Kasumi-1 (cell line): Measurements from ENCODE around the gene GNAQ.
A peak's percentile ranks its signal among the peaks of the same experiment; 100 is the strongest.
"Not testable (repeated sequence)": the region's sequence is repeated elsewhere in the genome, so short reads cannot be mapped to it uniquely, and the experiment has no call there.

Experiments used
- DNase-seq, 2 experiments: peaks; one replicate each; lab custom pipeline; 2025; lab: John Stamatoyannopoulos, UW

The GNAQ gene

DNA sequence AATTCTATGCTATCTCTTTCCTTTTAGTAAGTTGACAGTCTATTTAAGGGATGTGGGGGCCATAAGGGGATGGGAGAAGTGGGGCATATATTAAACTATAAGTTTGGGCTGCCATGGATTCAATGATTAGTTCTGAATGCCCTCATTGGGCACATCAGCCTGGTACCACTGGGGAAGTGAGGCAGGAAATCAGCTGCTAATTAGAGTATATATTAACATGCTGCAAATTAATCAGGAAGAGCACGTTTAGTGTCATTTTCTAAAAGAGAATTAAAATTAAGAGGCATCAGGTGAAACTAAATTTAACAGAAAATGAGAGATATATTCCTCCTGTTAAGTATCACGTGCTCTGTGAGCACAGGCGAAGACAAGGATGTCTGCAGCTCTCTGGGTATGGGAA, 260.4 kb downstream of the GNAQ start:
- DNase-seq: no peak

DNA sequence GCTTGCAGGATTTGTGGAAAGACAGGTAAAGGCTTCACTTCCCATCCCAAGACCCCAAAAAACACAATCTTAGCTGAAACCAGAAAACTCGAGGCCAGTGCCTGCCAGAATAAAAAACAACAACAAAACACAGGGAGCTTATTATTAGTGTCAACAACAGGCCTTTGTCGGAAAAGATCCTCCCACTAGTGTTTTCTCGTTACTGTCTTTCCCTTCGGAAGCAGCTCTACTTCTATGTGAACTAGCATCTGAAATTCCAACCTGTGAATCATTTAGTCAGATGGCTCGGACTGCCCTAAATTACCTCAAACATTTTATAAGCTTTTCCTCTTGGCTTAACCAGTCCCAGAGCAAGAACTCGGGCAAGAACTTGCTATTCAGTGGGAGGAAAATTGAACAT, 261.3 kb downstream of the GNAQ start:
- DNase-seq: no peak

DNA sequence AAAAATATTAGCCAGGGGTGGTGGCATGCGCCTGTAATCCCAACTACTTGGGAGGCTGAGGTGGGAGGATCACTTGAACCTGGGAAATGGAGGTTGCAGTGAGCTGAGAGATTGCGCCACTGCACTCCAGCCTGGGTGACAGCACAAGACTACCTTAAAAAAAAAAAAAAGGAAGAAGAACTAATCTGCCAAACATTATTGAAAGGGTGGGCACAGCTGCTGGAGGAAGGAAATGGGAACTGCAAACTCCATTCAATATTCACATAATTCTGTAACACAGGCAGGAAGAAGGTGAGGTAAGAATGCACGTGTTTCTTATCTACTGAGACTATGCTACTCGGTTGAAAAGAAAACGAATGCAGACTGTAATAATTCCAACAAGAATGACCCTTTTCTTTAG, 262.4 kb downstream of the GNAQ start:
- DNase-seq: peak; percentile 74 to 82

DNA sequence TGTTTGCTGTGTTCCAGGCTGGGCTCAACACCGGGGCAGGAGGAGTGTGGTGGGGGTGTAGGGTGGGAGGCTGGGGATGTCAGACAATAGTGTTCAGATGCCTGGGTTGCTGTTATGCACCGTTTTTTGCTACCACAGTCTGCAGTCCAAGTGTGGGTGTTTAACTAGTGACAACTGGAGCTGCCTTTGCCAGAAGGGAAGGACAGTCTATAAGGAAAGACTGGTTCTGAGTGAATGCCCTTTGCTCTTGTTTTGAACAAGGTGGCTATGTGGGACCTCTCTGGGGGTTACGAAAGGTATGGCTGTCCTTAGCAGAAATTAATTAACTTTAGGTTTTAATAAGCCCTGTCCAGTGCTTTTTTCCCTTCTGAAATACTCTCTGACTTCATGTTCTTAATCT, 265.0 kb downstream of the GNAQ start:
- no peak for DNase-seq

DNA sequence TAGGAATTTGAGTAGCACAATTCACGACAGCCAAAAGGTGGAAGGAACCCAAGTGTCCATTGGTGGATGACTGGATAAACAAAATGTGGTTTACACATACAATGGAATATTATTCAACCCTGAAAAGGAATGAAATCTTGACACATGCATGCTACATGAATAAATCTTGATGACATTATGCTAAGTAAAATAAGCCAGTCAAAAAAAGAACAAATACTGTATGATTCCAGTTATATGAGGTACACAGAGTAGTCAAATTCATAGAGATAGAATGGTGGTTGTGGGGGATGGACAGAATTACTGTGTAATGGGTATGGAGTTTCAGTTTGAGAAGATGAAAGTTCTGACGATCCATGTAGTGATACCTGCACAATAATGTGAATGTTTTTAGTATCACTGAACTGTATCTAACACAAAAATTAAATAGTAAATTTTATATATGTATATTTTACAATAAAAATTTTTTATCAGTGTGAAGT, 265.8 kb downstream of the GNAQ start:
- no peak for DNase-seq

DNA sequence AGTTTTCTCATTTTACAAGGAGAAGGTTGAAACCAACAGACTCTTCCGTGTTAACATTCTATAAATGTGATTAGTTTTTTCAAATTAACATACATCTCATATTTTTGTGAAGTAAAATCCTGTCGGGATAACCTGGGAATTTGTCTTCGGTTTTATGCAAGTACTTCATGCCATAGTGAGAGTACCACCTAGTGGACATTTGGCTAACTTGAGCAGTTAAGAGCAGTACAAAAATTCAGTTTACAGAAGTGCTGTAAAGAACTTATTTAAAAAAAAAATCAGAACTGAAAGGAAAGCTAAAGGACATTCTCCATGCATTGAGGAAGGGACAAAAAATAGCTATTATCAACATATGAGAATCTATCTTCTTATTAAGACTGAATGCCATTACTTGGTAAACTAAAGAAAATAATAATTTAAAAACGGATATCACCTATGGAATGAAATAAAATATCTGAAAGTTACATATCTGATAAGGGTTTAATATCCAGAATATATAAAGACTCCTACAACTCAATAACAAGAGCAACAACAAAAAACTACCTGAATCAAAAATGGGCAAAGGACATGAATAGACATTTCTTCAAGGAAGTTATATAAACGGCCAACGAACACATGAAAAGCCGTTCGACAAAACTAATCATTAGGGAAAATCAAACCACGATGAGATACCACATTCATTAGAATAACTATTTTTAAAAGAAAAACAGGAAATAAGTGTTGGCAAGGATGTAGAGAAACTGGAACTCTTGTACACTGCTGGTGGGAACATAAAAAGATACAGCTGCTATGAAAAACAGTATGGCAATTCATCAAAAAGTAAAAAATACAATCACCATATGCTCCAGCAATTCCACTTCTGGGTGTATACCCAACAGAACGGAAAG, 266.5 kb downstream of the GNAQ start:
- peak; percentile 61 to 74 for DNase-seq

DNA sequence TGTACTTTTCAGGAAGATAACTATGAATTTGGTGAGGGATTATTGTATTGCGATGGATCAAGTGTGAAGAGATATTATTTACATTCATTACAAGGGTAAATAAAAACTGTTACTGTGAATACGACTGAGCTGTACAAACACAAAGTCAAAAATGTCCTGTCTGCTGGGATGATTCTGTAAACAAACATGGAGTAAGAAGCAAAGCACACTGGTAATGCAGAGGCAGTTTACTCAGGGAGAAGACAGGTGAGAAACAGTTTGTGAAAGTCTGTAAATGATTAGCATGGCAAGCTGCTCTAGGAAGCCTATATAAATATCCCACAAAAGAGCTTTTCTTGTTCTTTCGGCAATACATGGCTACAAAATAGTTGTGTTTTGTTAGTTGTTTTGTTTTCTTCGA, 268.0 kb downstream of the GNAQ start:
- no peak for DNase-seq

DNA sequence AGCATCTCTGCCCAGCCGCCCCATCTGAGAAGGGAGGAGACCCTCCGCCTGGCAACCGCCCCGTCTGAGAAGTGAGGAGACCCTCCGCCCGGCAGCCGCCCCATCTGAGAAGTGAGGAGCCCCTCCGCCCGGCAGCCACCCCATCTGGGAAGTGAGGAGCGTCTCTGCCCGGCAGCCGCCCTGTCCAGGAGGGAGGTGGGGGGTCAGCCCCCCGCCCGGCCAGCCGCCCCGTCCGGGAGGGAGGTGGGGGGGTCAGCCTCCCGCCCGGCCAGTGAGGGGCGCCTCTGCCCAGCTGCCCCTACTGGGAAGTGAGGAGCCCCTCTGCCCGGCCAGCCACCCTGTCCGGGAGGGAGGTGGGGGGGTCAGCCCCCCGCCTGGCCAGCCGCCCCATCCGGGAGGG, 270.7 kb downstream of the GNAQ start:
- not testable (repeated sequence) for DNase-seq

DNA sequence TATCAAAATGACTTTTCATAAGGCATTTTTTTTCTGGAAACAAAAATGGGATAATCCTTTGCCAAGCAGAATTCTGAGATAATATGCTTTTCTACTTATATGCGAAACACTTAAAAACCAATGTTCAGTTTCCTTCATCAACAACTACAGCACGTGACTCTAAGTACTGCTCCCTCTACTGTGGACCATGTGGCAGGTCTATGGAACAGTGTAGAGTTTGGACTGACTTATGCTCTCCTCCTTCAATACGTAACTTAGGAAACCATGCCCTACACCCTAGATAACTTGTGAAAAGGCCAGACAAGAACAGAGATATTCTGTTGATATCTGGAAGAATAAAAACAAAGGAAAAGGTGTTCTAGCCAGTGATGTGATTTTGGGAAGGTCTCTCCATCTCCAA, 272.2 kb downstream of the GNAQ start:
- DNase-seq: no peak

DNA sequence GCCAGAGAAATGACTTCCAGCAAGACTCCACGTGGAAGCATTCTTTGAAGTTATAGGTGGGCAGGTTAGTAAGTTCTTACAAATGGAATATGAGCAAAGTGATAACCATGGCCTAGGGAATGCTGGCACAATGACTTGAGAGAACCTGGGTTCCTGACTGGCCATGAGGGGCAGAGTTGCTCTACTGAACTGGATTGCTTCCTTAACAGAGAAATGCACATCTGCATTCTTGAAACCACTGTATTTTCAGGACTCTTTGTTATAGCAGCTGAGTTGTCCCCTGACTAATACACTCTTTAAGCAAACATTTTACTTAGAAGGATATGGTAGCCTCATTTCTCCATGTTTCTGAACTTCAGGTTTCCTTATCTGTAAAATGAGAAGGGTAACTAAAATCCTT, 275.2 kb downstream of the GNAQ start:
- DNase-seq: no peak

DNA sequence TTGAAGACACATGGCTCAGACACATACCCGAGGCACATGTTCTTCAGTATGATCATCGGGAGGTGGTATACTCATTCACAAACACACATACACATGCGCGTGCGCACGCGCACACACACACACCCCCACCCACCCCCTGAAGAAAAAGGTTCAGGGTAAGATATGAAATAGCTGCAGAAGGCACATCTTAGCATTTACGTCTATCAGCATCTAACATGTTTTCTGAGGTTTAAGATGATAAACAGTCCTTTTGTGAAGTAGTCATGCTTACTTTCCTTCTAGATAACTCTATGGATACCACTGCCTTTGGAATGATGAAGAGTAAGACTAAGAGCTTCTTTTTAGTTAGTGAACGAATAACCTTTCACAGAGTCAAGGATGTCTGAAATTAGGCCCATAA, 278.4 kb downstream of the GNAQ start:
- no peak for DNase-seq

DNA sequence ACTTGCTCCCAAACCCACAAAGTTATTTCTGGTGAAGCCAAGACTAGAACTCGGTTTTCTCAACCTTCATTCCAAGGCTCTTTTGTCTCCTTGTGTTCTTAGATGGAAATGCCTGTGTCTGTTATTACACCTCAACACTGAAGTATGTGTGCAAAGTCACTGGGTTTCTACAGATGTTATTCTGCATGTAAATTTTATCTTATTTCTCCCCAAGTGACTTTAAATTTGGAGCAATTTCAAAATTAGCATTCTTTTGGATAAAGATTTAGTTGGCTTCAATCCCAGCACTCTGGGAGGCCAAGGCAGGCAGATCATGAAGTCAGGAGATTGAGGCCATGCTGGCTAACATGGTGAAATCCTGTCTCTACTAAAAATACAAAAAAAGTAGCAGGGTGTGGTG, 279.1 kb downstream of the GNAQ start:
- no peak for DNase-seq

DNA sequence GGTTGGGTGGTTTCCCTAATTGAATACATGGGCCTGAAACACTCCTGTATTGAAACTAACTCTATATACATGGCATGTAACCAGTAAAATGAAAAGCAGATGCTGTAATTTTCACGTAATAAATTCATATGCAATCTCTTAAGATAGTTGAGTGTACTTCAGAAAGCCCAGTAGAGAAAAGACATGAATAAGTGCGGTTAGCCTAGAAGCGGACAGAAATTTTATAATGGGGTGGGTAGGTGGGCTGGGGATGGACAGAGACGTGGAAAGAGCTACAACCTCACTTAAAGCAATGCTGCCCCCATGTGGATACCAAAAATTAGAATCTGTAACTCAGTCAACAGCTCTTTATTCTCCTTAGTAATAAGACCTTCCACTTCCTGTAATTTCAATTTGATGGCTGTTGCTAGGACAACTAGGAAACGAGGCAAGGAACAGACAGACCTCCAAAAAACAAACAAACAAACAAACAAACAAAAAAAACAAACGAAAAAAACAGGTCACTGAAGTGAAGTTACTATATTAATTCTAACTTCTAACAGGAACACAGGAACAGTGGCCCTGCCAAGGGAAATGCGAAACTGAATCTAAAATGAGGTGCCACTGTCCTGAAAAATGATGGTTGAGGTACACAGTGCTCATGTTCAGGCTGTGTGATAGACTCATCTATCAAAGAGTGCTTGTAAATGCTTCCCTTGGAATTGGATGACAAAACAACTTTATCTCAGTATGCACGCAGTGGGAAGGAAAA, 280.1 kb downstream of the GNAQ start:
- DNase-seq: peak; percentile 73 to 84

DNA sequence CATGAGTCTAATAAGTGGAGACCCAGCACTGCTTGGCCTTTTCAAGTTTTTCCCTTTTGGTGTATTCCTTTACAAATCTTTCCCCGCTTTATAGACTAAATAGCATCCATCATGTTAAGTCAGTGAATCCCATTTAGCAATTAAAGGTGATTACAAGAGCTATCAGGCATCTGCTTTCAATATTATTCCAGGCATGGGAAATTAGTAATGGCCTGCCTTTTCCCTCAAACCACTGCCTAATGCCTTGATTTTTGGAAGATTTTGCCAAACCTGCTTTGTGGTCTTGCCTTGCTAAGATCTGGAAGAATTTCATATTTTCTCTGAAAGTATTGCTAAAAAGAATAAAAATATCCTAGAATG, 280.6 kb downstream of the GNAQ start:
- no peak for DNase-seq

DNA sequence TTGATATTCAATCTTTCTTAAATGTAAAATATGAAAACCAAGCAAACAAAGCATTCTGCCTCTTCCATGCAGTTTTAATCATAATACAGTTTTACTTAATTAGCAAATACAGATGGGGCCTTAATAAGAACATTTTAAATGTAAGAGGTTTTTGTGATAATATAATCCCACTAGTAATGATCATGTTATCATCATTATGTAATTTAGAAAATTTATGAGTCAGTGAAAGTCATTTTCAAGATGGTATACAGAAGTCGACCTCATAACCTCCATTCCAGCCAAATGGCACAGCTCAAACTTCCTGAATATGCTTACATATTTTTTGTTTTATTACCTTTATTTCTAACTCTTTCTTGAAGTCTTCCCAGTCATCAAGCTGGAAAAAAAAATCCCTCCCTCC, 281.3 kb downstream of the GNAQ start:
- no peak for DNase-seq

DNA sequence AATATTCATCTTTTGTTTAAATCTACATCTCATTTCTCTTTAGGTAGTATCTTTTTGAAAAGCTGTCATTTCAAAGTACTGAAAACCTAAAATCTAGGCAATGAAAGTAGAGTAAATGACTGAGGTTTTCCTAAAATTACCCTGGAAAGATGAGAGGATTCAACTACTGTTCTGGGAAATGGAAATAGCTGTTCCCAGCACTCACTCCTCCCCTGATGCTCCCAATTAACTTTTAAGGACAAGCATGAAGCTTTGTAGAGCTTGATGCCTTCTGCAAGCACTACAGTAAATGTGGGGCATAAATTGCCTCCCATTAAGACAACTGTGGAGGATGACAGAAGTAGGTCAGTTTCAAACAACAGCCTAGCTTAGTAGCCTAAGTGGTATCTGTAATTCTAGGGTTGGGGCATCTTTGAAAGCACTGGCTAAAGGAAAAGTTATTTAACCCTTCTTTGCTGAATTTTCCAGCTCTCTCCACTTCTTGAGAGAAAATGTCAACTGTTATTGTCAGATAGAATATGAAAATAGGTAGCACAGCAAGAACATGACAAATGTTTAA, 283.3 kb downstream of the GNAQ start:
- no peak for DNase-seq

DNA sequence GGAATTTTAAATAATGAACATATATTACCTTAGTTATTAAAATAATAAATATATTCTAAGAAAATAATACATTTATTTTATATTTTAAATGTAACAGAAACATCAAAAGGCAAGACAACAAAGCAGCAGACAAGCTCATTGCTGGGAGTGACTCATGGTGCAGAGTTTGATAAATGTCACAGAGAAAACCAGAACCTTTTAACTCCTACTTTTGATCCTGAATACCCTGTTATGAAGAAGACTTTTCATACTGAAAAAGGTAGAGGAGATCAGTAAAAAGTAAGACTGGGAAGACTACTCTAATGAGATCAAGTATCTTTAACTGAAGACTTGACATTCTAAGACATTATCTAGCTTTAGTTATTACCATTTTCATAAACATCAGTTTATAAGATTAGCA, 284.4 kb downstream of the GNAQ start:
- no peak for DNase-seq

DNA sequence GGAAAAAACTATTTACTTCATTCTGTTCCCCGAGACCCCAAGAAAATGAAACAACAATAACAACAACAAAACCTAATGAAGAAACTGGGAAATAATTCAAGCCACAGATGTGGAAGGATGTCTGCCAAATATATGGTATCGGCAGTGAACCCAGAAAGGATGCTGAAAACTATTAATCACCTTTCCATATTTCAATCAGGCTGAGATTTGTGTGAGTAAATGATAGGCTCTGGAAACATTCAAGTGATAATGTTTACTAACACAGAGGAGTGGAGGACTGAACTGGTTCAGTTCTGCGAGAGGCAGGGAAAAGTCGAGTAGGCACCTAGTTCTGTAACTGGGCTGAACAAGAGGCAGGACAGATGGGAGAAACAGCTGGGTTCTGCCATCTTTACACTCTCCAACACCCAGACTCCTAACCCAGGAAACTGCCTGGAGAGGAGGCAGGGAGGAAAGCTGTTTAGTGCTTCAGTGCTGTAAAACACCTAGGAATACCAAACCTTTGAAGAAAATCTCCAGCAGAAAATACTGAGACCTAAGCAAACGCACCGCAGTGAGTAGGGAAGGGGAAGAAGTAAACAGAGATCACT, 286.7 kb downstream of the GNAQ start:
- no peak for DNase-seq

DNA sequence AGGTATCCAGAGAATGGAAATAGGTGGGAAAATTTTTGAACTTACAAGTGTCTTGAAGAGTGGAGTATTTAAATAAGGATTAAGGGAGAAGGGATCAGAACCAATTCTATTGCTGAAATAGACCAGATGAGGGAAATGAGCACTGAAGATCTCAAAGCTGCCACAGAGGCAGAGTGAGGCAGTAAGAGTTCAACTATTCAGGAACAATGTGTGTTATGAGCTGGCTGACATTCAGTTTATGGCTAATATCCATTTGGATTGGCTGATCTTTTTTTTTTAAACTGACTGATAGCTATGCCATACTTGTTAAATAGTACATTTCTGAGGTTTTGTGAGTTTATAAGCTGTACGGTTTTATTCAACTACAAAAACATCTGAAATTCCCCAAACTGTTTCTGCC, 288.2 kb downstream of the GNAQ start:
- DNase-seq: no peak

DNA sequence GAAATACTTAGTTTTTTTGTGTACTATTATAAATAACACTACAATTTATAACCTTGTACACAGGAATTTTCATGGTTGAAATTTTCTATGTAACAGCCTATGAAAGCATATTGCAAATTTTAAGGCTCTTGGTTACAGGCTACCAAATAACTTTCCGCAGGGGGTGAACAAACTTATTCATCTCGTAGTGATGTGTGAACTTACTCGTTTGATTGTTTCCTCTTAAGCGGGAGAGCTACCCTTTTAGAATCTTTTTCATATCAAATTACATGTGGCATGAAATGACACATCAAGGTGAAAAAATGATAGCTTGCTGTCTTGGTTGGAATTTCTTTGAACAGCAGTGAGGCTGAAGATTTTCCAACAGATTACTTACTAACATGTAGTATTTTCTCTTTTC, 292.7 kb downstream of the GNAQ start:
- DNase-seq: no peak

DNA sequence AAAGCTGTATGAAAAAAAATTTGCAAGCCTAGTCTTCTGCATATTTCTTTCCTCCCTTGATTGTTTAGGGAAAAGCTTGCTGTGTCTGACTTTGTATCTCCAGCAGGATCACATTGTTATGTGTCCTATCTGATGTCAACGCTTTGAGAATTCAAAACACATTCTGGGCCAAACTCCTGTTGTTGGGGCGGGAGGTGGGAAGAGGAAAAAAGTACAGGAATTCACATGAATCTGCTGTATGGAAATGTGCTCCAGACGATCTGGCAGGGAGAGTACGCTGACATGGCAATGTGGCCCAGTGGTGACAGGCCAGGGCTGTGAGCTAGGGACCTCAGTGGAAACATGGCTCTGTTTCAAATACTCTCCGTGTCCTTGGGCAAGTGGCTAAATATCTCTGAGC, 296.1 kb downstream of the GNAQ start:
- DNase-seq: no peak

DNA sequence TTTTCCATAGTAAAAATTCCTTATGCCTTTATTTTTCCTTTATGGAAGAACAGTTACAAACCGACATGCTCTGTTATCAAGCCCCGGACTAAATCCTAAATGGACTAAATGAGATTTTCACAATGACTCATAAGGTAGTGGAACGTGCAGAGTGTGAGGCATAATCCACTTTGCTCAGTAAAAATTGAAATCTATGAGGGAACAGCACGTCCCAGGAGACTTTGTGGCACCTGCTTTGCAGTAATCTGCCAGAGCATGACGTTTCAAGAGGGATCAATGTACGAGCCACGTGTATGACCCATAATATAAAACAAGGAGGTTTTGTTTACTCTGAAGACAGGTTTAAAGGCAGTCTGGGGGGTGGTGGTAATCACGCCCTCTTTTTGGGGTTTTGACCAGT, 299.7 kb downstream of the GNAQ start:
- DNase-seq: no peak
